CD4-positive, alpha-beta T cell (primary cell): Measurements from ENCODE around the gene TCEA3. TPM values are rescaled to one million over a fixed set of nuclear protein-coding genes. Genes with fewer than 3 reads are reported as not detected.

ENCODE experiments used
- ATAC-seq: fragments of 200-7000 bp; cut with Tn5 transposase; one replicate; pipeline ENCODE4 v1.10.0; 2022; ENCODE audit warnings: mild to moderate bottlenecking; ENCODE audit not compliant: poor library complexity
- CTCF ChIA-PET: fragments of 350-600 bp; sonication (Branson Sonifier 250); formaldehyde crosslinking; loops from one replicate; lab custom pipeline; 2021; ENCODE audit warnings: antibody characterized with exemption, inconsistent platforms; lab: Charles Lee
- POLR2A ChIA-PET: fragments of 350-600 bp; sonication (Branson Sonifier 250); formaldehyde crosslinking; loops from one replicate; lab custom pipeline; 2021; ENCODE audit warnings: antibody characterized with exemption, inconsistent platforms; lab: Charles Lee
- DNase-seq, 14 experiments: peaks; one replicate each; pipeline ENCODE4 v3.0.0-alpha.2; 2013 to 2020; ENCODE audit warnings: mixed read lengths in 2 of 14
- H3K27ac ChIP-seq, 2 donors: one replicate each; pipeline versions ENCODE4 v1.5.1 to v1.7.0; 2013; ENCODE audit warnings: low read length in 2 of 2, low read depth in 1 of 2, mild to moderate bottlenecking in 1 of 2
- H3K27me3 ChIP-seq, 2 experiments: 1 replicate in 1 of 2; 2 replicates in 1 of 2; pipeline versions ENCODE4 v1.6.1 to v1.7.0; 2013; ENCODE audit warnings: low read length in 2 of 2, control low read depth in 1 of 2, mild to moderate bottlenecking in 1 of 2, moderate library complexity in 1 of 2; ENCODE audit not compliant: insufficient read depth in 2 of 2, control insufficient read depth in 1 of 2
- H3K36me3 ChIP-seq: one replicate; pipeline ENCODE4 v1.6.1; 2013; ENCODE audit warnings: low read length, control low read depth; ENCODE audit not compliant: insufficient read depth
- H3K4me1 ChIP-seq: one replicate; pipeline ENCODE4 v1.6.1; 2013; ENCODE audit warnings: low read length, control low read depth; ENCODE audit not compliant: insufficient read depth
- H3K4me3 ChIP-seq: one replicate; pipeline ENCODE4 v1.5.1; 2013; ENCODE audit warnings: mild to moderate bottlenecking, low read length, moderate library complexity
- H3K9me3 ChIP-seq, 2 experiments: 1 replicate in 1 of 2; 2 replicates in 1 of 2; pipeline versions ENCODE4 v1.6.1 to v1.7.0; 2013; ENCODE audit warnings: low read length in 2 of 2, mild to moderate bottlenecking in 2 of 2, control low read depth in 1 of 2, moderate library complexity in 1 of 2; ENCODE audit not compliant: control insufficient read depth in 1 of 2, insufficient read depth in 1 of 2
- H3K27ac Mint-ChIP-seq: one replicate; pipeline ENCODE4 v1.8.0; 2020; ENCODE audit warnings: mixed read lengths
- H3K27me3 Mint-ChIP-seq: one replicate; pipeline ENCODE4 v1.8.0; 2021; ENCODE audit warnings: mixed read lengths
- H3K36me3 Mint-ChIP-seq: one replicate; pipeline ENCODE4 v1.8.0; 2021; ENCODE audit warnings: low read depth, mixed read lengths
- H3K4me1 Mint-ChIP-seq: one replicate; pipeline ENCODE4 v1.8.0; 2021; ENCODE audit warnings: low read depth, mixed read lengths
- H3K4me3 Mint-ChIP-seq: one replicate; pipeline ENCODE4 v1.8.0; 2020; ENCODE audit warnings: mild to moderate bottlenecking, mixed read lengths
- H3K9me3 Mint-ChIP-seq: one replicate; pipeline ENCODE4 v1.8.0; 2020; ENCODE audit warnings: mixed read lengths
- CTCF ChIP-seq: fragments of 200-600 bp; IDR thresholded peaks from one replicate; pipeline ENCODE4 v1.8.0; 2022; ENCODE audit warnings: antibody characterized with exemption, mild to moderate bottlenecking
- intact Hi-C, 2 experiments: fragments of 100-400 bp; cut with DNase I in 1 of 2; cut with micrococcal nuclease in 1 of 2; formaldehyde crosslinking; loops; one replicate each; pipeline versions ENCODE4 v1.15.1 to v1.9.0; 2023 to 2025; cut with DNase I, micrococcal nuclease
- total RNA-seq, 174 experiments: library from RNA in 2 of 174; stranded (reverse) in 2 of 174; gene quantifications; one replicate each; pipeline ENCODE4 v1.2.3 and lab custom pipeline; 2021 to 2026

The TCEA3 gene
- total RNA-seq, 2 experiments from 2014 or later: 33.1 to 34.6 TPM

GRCh38 chr1:23399229-23399628 is 25.3 kb downstream of the TCEA3 start:
- Mint-ChIP-seq H3K4me1 (peaks cover 8% of the 10 kb centered on the region), H3K36me3 (peaks cover 67% of the 10 kb centered on the region), H3K27me3 (no peaks in the 10 kb centered on the region), H3K9me3 (no peaks in the 10 kb centered on the region), H3K4me3 (no peak overlapping the region), H3K27ac (no peak overlapping the region)
- Histone ChIP-seq H3K4me3 (no peak overlapping the region), H3K4me1 (peaks cover 7% of the 10 kb centered on the region), H3K36me3 (no peaks in the 10 kb centered on the region), H3K27me3 (no peaks in the 10 kb centered on the region), H3K9me3 (no peaks in the 10 kb centered on the region), H3K27ac (no peak overlapping the region)
- DNase-seq: no peak
- ChIA-PET POLR2A (no interaction called here), CTCF (no interaction called here)
- ATAC-seq: no peak
- TF ChIP-seq CTCF: no peak
- intact Hi-C loops: no loop called here

- ATAC-seq: no peak
- Histone ChIP-seq H3K27me3 (no peaks in the 10 kb centered on the region), H3K4me1 (no peaks in the 10 kb centered on the region), H3K4me3 (no peak overlapping the region), H3K9me3 (no peaks in the 10 kb centered on the region), H3K27ac (no peak overlapping the region), H3K36me3 (no peaks in the 10 kb centered on the region)
- peaks cover 64% of the 10 kb centered on the region for H3K36me3 Mint-ChIP-seq
- H3K9me3 Mint-ChIP-seq: no peaks in the 10 kb centered on the region
- CTCF ChIA-PET: no interaction called here
- no peaks in the 10 kb centered on the region for H3K4me1 Mint-ChIP-seq
- H3K27ac Mint-ChIP-seq: no peak overlapping the region
- no peak for TF ChIP-seq CTCF
- no peak overlapping the region for H3K4me3 Mint-ChIP-seq
- no peaks in the 10 kb centered on the region for H3K27me3 Mint-ChIP-seq
- POLR2A ChIA-PET: no interaction called here
- intact Hi-C loops: no loop called here
- DNase-seq: no peak
Measured at GRCh38 chr1:23397908-23398307, 26.6 kb downstream of the TCEA3 start.

GRCh38 chr1:23396380-23396779 is 28.2 kb downstream of the TCEA3 start:
- CTCF ChIA-PET: no interaction called here
- ATAC-seq: no peak

More at GRCh38 chr1:23396380-23396779, 28.2 kb downstream of the TCEA3 start:
- Histone ChIP-seq H3K4me1 (no peaks in the 10 kb centered on the region), H3K4me3 (no peak overlapping the region), H3K36me3 (no peaks in the 10 kb centered on the region), H3K9me3 (no peaks in the 10 kb centered on the region), H3K27ac (no peak overlapping the region), H3K27me3 (no peaks in the 10 kb centered on the region)
- peaks cover 52% of the 10 kb centered on the region for H3K36me3 Mint-ChIP-seq
- H3K4me3 Mint-ChIP-seq: no peak overlapping the region
- intact Hi-C loops: no loop called here
- TF ChIP-seq CTCF: no peak
- H3K27ac Mint-ChIP-seq: no peak overlapping the region
- POLR2A ChIA-PET: no interaction called here
- H3K27me3 Mint-ChIP-seq: no peaks in the 10 kb centered on the region
- no peaks in the 10 kb centered on the region for H3K9me3 Mint-ChIP-seq
- no peak for DNase-seq
- H3K4me1 Mint-ChIP-seq: no peaks in the 10 kb centered on the region
